ENCODE data around the gene TPTE2.
"Not testable (repeated sequence)": the region's sequence is repeated elsewhere in the genome, so short reads cannot be mapped to it uniquely, and the experiment has no call there.

Gene TPTE2

DNA sequence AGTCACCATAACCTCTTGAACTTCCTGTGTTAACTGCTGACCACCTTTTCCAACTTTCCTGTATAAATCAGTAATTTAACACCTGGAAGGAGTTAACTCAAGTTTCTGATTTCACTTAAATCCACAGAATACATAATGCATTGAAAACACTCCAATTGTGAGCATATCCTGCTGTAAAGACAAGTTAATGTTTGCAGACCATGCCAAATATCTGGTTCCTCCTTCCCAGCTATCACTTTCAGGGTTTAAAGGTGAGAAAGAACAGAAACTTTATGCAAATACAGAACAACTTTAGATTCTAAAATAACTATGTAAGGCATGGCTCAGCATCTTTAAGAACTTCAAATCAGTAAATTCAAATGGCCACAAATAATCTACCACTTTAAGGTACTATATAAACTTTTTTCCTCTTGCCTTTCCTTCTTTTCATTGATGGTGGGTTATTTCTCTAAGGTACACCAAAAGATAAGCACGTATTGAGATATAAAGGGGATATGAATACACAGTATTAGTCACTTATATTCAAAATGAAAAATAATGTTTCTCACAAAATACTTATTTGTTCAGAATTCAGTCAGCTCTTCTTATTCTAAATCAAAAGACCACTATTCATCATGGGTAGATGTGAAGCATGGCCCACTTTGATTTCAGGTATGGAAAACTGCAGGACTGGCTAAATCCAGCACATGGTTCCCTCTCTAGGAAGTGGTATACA, 6.6 kb upstream of the TPTE2 start:
- H3K36me3 ChIP-seq (ENCODE audit: control insufficient read depth, insufficient read depth, low read length), result no peaks in the 10 kb centered on the region
- H3K9me3 ChIP-seq (ENCODE audit: control insufficient read depth, insufficient read depth, low read length), result peaks cover 78% of the 10 kb centered on the region
- H3K9ac ChIP-seq (ENCODE audit: low read depth, low read length), result no peak overlapping the region
- H3K27ac ChIP-seq (ENCODE audit: low read depth, low read length), result no peak overlapping the region
- H3K4me1 ChIP-seq (ENCODE audit: control insufficient read depth, insufficient read depth, low read length), result no peaks in the 10 kb centered on the region
- no peaks in the 10 kb centered on the region for H3K27me3 ChIP-seq (ENCODE audit: control insufficient read depth, insufficient read depth, low read length)
- H3K4me3 ChIP-seq (ENCODE audit: low read depth, low read length), result no peak overlapping the region

DNA sequence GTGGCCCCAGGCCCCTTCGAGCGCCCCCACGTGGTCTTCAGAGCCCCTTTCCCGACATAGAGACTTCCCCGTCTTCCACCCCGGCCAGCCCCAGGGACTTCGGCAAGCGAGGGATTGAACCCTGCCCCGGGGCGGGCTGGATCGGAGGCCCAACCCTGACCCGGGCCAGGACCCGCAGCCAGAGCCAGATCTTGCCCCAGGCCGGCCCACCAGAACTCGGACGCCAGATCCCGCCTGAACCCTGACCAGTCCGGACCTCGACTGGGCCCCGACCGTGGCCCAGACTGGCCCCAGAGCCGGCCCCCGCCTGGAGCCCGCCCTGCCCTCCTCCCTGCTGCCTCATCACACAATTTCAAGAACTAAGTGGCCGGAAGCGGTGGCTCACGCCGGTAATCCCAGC, 253 bp upstream of the TPTE2 start:
- H3K9ac ChIP-seq (ENCODE audit: low read depth, low read length), result no peak overlapping the region

DNA sequence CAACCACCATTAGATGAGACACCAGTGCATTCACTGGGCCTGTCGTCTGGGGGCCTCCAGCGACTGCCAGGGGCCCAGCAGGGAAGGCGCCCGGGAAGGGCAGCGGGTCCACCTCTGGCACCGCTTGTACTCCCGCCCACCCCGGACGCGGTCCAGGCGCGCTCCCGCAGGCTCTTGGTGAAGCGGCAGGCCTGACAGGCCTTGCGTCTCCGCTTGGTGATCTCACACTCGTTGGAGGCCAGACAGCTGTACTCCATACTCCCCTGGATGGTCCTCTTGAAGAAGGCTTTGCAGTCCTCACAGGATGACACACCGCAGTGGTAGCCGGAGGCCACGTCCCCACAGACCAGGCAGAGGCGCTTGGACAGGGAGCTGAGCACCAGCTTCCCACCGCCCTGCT, 660 bp downstream of the TPTE2 start:
- H3K4me1 ChIP-seq (ENCODE audit: control insufficient read depth, insufficient read depth, low read length); H3K27ac ChIP-seq (ENCODE audit: low read depth, low read length); H3K27me3 ChIP-seq (ENCODE audit: control insufficient read depth, insufficient read depth, low read length); H3K36me3 ChIP-seq (ENCODE audit: control insufficient read depth, insufficient read depth, low read length); H3K4me3 ChIP-seq (ENCODE audit: low read depth, low read length); H3K9ac ChIP-seq (ENCODE audit: low read depth, low read length): not testable (repeated sequence)
- peaks cover 38% of the 10 kb centered on the region for H3K9me3 ChIP-seq (ENCODE audit: control insufficient read depth, insufficient read depth, low read length)

More for the DNA sequence above, 253 bp upstream of the TPTE2 start:
- Histone ChIP-seq H3K4me1 (ENCODE audit: control insufficient read depth, insufficient read depth, low read length) (no peaks in the 10 kb centered on the region), H3K27me3 (ENCODE audit: control insufficient read depth, insufficient read depth, low read length) (no peaks in the 10 kb centered on the region), H3K4me3 (ENCODE audit: low read depth, low read length) (no peak overlapping the region), H3K36me3 (ENCODE audit: control insufficient read depth, insufficient read depth, low read length) (no peaks in the 10 kb centered on the region), H3K9me3 (ENCODE audit: control insufficient read depth, insufficient read depth, low read length) (peaks cover 43% of the 10 kb centered on the region), H3K27ac (ENCODE audit: low read depth, low read length) (no peak overlapping the region)

DNA sequence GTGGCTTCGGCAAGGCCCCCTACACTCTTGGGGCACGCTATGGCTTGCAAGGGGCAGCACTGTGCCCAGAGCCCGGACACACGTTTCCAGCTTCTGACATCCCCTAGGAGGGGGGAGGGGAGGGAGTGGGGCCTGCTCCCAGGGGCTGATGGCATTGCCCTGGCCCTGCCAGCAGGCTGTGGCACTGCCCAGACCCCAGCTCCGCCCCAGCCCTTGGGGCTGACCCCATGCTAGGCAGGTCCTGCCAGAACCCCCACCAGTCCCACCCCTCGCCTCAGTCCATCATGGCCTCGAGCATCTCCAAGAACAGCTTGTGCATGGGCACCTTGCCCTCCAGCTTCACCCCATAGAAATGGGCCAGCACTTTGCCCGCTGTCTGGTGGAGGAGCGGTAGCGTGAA, 1.6 kb downstream of the TPTE2 start:
- H3K4me1 ChIP-seq (ENCODE audit: control insufficient read depth, insufficient read depth, low read length); H3K4me3 ChIP-seq (ENCODE audit: low read depth, low read length); H3K27me3 ChIP-seq (ENCODE audit: control insufficient read depth, insufficient read depth, low read length); H3K36me3 ChIP-seq (ENCODE audit: control insufficient read depth, insufficient read depth, low read length); H3K9ac ChIP-seq (ENCODE audit: low read depth, low read length); H3K27ac ChIP-seq (ENCODE audit: low read depth, low read length): not testable (repeated sequence)
- H3K9me3 ChIP-seq (ENCODE audit: control insufficient read depth, insufficient read depth, low read length), result peaks cover 37% of the 10 kb centered on the region

DNA sequence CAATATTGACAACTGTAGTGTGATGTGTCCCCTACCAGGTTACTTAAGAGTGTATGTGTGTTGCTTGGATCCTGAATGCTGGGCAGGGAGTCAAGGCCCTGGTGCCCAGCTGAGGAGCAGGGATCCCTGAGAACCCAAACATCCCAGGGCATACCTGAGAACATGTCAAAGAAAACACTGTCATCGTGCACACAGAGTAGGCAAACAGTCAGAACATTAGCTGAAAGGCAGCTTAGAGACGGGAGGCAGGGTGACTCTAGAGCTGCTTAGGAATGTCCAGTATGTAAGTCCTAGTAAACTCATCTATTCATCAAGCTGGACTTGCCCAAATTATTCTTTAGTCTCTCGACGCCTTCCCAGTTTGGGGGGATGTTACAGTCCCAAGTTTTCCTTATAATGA, 4.0 kb downstream of the TPTE2 start:
- H3K36me3 ChIP-seq (ENCODE audit: control insufficient read depth, insufficient read depth, low read length); H3K4me1 ChIP-seq (ENCODE audit: control insufficient read depth, insufficient read depth, low read length); H3K4me3 ChIP-seq (ENCODE audit: low read depth, low read length); H3K27me3 ChIP-seq (ENCODE audit: control insufficient read depth, insufficient read depth, low read length); H3K27ac ChIP-seq (ENCODE audit: low read depth, low read length); H3K9ac ChIP-seq (ENCODE audit: low read depth, low read length): not testable (repeated sequence)
- peaks cover 32% of the 10 kb centered on the region for H3K9me3 ChIP-seq (ENCODE audit: control insufficient read depth, insufficient read depth, low read length)

DNA sequence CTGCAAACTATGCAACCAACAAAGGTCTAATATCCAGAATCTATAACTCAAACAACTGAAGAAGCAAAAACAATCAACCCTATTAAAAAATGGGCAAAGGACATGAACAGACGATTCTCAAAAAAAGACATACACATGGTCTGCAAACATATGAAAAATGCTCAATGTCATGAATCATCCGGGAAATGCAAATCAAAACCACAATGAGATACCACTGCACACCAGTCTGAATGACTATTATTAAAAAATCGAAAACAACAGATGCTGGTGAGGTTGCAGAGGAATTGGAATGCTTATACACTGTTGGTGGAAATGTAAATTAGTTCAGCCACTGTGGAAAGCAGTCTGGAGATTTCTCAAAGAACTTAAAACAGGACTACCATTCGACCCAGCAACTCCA, 12.1 kb downstream of the TPTE2 start:
- H3K4me1 ChIP-seq (ENCODE audit: control insufficient read depth, insufficient read depth, low read length); H3K27me3 ChIP-seq (ENCODE audit: control insufficient read depth, insufficient read depth, low read length); H3K36me3 ChIP-seq (ENCODE audit: control insufficient read depth, insufficient read depth, low read length); H3K4me3 ChIP-seq (ENCODE audit: low read depth, low read length); H3K27ac ChIP-seq (ENCODE audit: low read depth, low read length); H3K9ac ChIP-seq (ENCODE audit: low read depth, low read length): not testable (repeated sequence)
- peaks cover 30% of the 10 kb centered on the region for H3K9me3 ChIP-seq (ENCODE audit: control insufficient read depth, insufficient read depth, low read length)

DNA sequence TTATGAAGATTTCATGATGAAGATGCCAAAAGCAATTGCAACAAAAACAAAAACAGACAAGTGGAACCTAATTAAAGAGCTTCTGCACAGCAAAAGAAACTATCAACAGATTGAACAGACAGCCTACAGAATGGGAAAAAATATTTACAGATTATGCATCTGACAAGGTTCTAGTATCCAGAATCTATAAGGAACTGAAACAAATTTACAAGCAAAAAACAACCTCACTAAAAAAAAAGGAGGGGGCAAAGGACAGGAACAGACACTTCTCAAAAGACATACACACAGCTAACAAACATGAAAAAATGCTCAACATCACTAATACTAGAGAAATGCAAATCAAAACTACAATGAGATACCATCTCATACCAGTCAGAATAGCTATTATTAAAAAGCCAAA, 35.7 kb downstream of the TPTE2 start:
- H3K36me3 ChIP-seq (ENCODE audit: control insufficient read depth, insufficient read depth, low read length); H3K4me3 ChIP-seq (ENCODE audit: low read depth, low read length); H3K9ac ChIP-seq (ENCODE audit: low read depth, low read length); H3K4me1 ChIP-seq (ENCODE audit: control insufficient read depth, insufficient read depth, low read length); H3K27ac ChIP-seq (ENCODE audit: low read depth, low read length); H3K27me3 ChIP-seq (ENCODE audit: control insufficient read depth, insufficient read depth, low read length): not testable (repeated sequence)
- H3K9me3 ChIP-seq (ENCODE audit: control insufficient read depth, insufficient read depth, low read length), result peaks cover 66% of the 10 kb centered on the region

DNA sequence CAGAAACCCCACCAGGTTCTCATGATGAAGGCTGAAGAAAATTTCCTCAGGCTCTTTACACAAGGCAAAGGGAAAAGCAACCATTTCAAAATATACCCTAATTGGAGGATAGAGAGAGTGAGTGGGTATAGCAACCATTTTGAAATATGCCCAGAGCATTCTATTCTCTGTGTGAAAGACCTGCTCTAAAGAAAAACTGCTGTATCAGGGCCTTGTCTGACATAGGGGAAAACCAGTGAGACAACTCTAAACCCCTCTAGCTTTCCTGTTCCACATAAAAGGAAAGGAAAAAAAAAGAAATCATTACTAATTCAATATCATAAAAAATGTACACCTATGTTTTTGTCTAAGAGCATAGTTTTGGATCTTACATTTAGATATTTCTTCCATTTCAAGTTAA, 42.3 kb downstream of the TPTE2 start:
- H3K9ac ChIP-seq (ENCODE audit: low read depth, low read length), result no peak overlapping the region
- H3K4me1 ChIP-seq (ENCODE audit: control insufficient read depth, insufficient read depth, low read length), result no peaks in the 10 kb centered on the region
- H3K36me3 ChIP-seq (ENCODE audit: control insufficient read depth, insufficient read depth, low read length), result no peaks in the 10 kb centered on the region
- H3K27ac ChIP-seq (ENCODE audit: low read depth, low read length), result no peak overlapping the region
- H3K9me3 ChIP-seq (ENCODE audit: control insufficient read depth, insufficient read depth, low read length), result peaks cover 51% of the 10 kb centered on the region
- no peaks in the 10 kb centered on the region for H3K27me3 ChIP-seq (ENCODE audit: control insufficient read depth, insufficient read depth, low read length)
- H3K4me3 ChIP-seq (ENCODE audit: low read depth, low read length), result no peak overlapping the region

DNA sequence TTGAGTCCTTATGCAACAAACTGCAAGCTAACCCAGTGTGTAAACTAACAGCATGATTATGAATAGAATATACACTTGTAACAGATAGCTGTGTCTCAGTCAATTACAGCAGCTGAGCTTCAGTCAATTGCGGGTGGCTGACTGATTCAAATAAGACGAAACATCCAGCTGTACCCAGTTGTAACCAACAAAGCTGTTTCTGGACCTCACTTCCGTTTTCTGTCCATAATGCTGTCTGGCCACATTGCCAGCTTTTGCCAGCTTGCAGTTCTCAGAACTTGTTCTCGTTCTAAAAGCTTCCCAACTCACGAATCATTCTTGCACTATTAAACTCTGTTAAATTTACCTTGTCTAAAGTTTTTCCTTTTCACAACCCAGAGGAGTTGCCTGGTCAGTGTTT, 53.7 kb downstream of the TPTE2 start:
- not testable (repeated sequence) for H3K4me3 ChIP-seq (ENCODE audit: low read depth, low read length); H3K36me3 ChIP-seq (ENCODE audit: control insufficient read depth, insufficient read depth, low read length); H3K27me3 ChIP-seq (ENCODE audit: control insufficient read depth, insufficient read depth, low read length); H3K9ac ChIP-seq (ENCODE audit: low read depth, low read length); H3K27ac ChIP-seq (ENCODE audit: low read depth, low read length); H3K4me1 ChIP-seq (ENCODE audit: control insufficient read depth, insufficient read depth, low read length)
- peaks cover 25% of the 10 kb centered on the region for H3K9me3 ChIP-seq (ENCODE audit: control insufficient read depth, insufficient read depth, low read length)

DNA sequence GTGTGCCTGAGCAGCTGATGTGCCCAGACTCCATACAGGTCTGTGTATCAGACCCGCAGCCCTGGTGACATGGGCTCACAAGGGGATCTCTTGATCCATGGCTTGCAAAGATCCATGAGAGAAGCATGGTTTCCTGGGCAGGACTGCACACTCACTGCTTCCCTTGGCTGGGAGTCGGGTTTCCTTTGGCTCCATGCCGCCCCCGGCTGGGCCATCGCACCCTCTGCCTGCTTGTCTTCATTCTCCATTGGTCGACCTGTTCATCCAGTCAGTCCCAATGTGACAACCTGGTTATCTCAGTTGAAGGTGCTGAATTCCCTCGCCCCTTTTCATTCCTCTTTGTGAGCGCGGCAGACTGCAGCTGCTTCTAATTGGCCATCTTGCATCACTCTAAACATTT, 101.2 kb downstream of the TPTE2 start:
- H3K27me3 ChIP-seq (ENCODE audit: control insufficient read depth, insufficient read depth, low read length); H3K27ac ChIP-seq (ENCODE audit: low read depth, low read length); H3K36me3 ChIP-seq (ENCODE audit: control insufficient read depth, insufficient read depth, low read length); H3K4me1 ChIP-seq (ENCODE audit: control insufficient read depth, insufficient read depth, low read length); H3K4me3 ChIP-seq (ENCODE audit: low read depth, low read length); H3K9ac ChIP-seq (ENCODE audit: low read depth, low read length): not testable (repeated sequence)
- peaks cover 39% of the 10 kb centered on the region for H3K9me3 ChIP-seq (ENCODE audit: control insufficient read depth, insufficient read depth, low read length)

DNA sequence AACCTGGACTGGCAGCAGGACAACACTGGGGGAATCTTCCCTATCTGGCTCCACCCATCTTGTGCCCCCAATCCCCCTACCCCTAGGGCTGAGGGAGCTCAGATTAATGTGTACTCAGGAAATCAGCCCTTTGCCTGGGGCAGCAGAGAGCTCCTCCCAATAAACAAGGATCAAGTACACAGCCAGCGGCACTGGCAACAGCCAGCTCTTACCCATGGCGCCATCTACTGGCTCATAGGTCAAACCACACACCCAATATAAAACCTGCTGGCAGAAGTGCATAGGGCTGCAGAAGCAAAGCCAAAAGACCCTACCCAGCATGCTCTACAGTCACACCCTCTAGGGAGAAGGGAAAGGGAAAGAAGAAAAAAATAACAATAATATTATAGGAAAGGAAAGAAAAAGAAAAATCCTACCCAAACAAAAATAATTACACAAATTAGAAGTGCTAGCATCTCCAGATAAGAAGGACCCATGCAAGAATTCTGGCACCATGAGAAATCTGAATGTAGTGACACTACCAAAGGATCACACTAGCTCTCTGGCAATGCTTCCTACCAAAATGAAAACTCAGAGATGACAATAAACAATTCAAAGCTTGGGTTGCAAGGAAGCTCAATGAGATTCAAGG, 122.2 kb downstream of the TPTE2 start:
- not testable (repeated sequence) for H3K4me3 ChIP-seq (ENCODE audit: low read depth, low read length); H3K4me1 ChIP-seq (ENCODE audit: control insufficient read depth, insufficient read depth, low read length); H3K27me3 ChIP-seq (ENCODE audit: control insufficient read depth, insufficient read depth, low read length); H3K9me3 ChIP-seq (ENCODE audit: control insufficient read depth, insufficient read depth, low read length); H3K27ac ChIP-seq (ENCODE audit: low read depth, low read length); H3K9ac ChIP-seq (ENCODE audit: low read depth, low read length); H3K36me3 ChIP-seq (ENCODE audit: control insufficient read depth, insufficient read depth, low read length)
